PC-3 (cell line): ENCODE data around the gene TDRD7.
"Not testable (repeated sequence)": the region's sequence is repeated elsewhere in the genome, so short reads cannot be mapped to it uniquely, and the experiment has no call there.

ENCODE experiments used
- EZH2 ChIP-seq: fragments of 300-600 bp; sonication (generic); IDR thresholded peaks from one replicate; pipeline ENCODE4 v1.6.1; 2017; ENCODE audit warnings: antibody characterized with exemption, mild to moderate bottlenecking, low read length; ENCODE audit not compliant: unreplicated experiment
- EZH2phosphoT487 ChIP-seq: fragments of 300-600 bp; sonication (generic); IDR thresholded peaks from 2 replicates; pipeline ENCODE4 v1.6.1; 2018; ENCODE audit warnings: mild to moderate bottlenecking, antibody characterized with exemption, low read length, borderline replicate concordance
- TF ChIP-seq, protein P1 (sequence below): fragments of 300-600 bp; sonication (generic); conservative IDR thresholded peaks from 2 replicates; pipeline ENCODE4 v1.5.1; 2017; ENCODE audit warnings: antibody characterized with exemption, low read depth, mild to moderate bottlenecking, low read length

DNA sequence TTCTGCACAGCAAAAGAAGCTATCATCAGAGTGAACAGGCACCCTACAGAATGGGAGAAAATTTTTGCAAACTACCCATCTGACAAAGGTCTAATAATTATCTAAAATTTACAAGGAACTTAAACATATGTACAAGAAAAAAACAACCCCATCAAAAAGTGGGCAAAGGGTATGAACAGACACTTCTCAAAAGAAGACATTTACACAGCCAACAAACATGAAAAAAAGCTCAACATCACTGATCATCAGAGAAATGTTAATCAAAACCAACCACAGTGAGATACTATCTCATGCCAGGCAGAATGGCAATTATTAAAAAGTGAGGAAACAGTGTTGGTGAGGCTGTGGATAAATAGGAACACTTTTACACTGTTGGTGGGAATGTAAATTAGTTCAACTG lies 44.9 kb downstream of the TDRD7 start:
- TF ChIP-seq, protein P1, sequence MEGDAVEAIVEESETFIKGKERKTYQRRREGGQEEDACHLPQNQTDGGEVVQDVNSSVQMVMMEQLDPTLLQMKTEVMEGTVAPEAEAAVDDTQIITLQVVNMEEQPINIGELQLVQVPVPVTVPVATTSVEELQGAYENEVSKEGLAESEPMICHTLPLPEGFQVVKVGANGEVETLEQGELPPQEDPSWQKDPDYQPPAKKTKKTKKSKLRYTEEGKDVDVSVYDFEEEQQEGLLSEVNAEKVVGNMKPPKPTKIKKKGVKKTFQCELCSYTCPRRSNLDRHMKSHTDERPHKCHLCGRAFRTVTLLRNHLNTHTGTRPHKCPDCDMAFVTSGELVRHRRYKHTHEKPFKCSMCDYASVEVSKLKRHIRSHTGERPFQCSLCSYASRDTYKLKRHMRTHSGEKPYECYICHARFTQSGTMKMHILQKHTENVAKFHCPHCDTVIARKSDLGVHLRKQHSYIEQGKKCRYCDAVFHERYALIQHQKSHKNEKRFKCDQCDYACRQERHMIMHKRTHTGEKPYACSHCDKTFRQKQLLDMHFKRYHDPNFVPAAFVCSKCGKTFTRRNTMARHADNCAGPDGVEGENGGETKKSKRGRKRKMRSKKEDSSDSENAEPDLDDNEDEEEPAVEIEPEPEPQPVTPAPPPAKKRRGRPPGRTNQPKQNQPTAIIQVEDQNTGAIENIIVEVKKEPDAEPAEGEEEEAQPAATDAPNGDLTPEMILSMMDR = not testable (repeated sequence)
- not testable (repeated sequence) for TF ChIP-seq EZH2, EZH2phosphoT487
